NT2/D1 (cell line): ENCODE results near the gene ARL6IP4.
A peak's percentile ranks its signal among the peaks of the same experiment; 100 is the strongest.

Experiments used
- DNase-seq: peaks from one replicate; pipeline ENCODE4 v3.0.0-alpha.2; 2011; ENCODE audit warnings: low read depth, low spot score
- H3K27me3 ChIP-seq: 2 replicates; pipeline ENCODE4 v1.6.0; 2011; ENCODE audit warnings: mild to moderate bottlenecking; ENCODE audit not compliant: insufficient read length, insufficient read depth
- H3K36me3 ChIP-seq: 2 replicates; pipeline ENCODE4 v1.6.1; 2011; ENCODE audit warnings: mild to moderate bottlenecking, low read length, mixed read lengths; ENCODE audit not compliant: insufficient read depth, insufficient read length
- H3K4me1 ChIP-seq: 2 replicates; pipeline ENCODE4 v1.5.1; 2011; ENCODE audit not compliant: insufficient read depth, insufficient read length
- H3K4me3 ChIP-seq: 2 replicates; pipeline ENCODE4 v1.5.1; 2011; ENCODE audit warnings: low read depth; ENCODE audit not compliant: insufficient read length
- H3K9ac ChIP-seq: 2 replicates; pipeline ENCODE4 v1.6.0; 2011; ENCODE audit warnings: low read depth; ENCODE audit not compliant: insufficient read length
- H3K9me3 ChIP-seq: 2 replicates; pipeline ENCODE4 v1.5.1; 2011; ENCODE audit warnings: mild to moderate bottlenecking, low read length; ENCODE audit not compliant: insufficient read depth
- SUZ12 ChIP-seq: IDR thresholded peaks from 2 replicates; pipeline ENCODE4 v1.6.1; 2011; ENCODE audit not compliant: insufficient read length, insufficient read depth; ENCODE audit errors: extremely low read depth
- YY1 ChIP-seq: IDR thresholded peaks from 2 replicates; pipeline ENCODE4 v1.6.1; 2011; ENCODE audit not compliant: insufficient read length, insufficient read depth
- ZNF274 ChIP-seq: IDR thresholded peaks from 2 replicates; pipeline ENCODE4 v1.6.1; 2011; ENCODE audit warnings: mild to moderate bottlenecking, low read depth, low read length

Gene ARL6IP4

GRCh38 chr12:122976648-122976975, 3.9 kb upstream of the ARL6IP4 start:
- H3K4me1 ChIP-seq = peaks cover 10% of the 10 kb centered on the region
- TF ChIP-seq ZNF274 (no peak), YY1 (no peak), SUZ12 (no peak)
- H3K4me3 ChIP-seq = no peak overlapping the region
- H3K9me3 ChIP-seq = no peaks in the 10 kb centered on the region
- H3K9ac ChIP-seq = peak overlapping the region; percentile 23
- peaks cover 31% of the 10 kb centered on the region for H3K36me3 ChIP-seq
- DNase-seq = no peak
- no peaks in the 10 kb centered on the region for H3K27me3 ChIP-seq

GRCh38 chr12:122977153-122977552, 3.3 kb upstream of the ARL6IP4 start:
- H3K4me3 ChIP-seq = no peak overlapping the region
- no peaks in the 10 kb centered on the region for H3K27me3 ChIP-seq
- H3K36me3 ChIP-seq = peaks cover 36% of the 10 kb centered on the region
- TF ChIP-seq ZNF274 (no peak), YY1 (no peak), SUZ12 (no peak)
- no peak for DNase-seq
- no peaks in the 10 kb centered on the region for H3K9me3 ChIP-seq
- H3K9ac ChIP-seq = peak overlapping the region; percentile 23
- peaks cover 15% of the 10 kb centered on the region for H3K4me1 ChIP-seq

- H3K36me3 ChIP-seq = peaks cover 43% of the 10 kb centered on the region
- no peak for DNase-seq
- no peak overlapping the region for H3K9ac ChIP-seq
- peaks cover 20% of the 10 kb centered on the region for H3K4me1 ChIP-seq
- TF ChIP-seq SUZ12 (no peak), ZNF274 (no peak), YY1 (no peak)
- no peak overlapping the region for H3K4me3 ChIP-seq
- no peaks in the 10 kb centered on the region for H3K27me3 ChIP-seq
- no peaks in the 10 kb centered on the region for H3K9me3 ChIP-seq
These were observed 2.7 kb upstream of the ARL6IP4 start for GRCh38 chr12:122977655-122978392.

GRCh38 chr12:122978507-122978955, 1.9 kb upstream of the ARL6IP4 start:
- TF ChIP-seq ZNF274 (no peak), YY1 (no peak), SUZ12 (no peak)
- Histone ChIP-seq H3K36me3 (peaks cover 50% of the 10 kb centered on the region), H3K9me3 (no peaks in the 10 kb centered on the region), H3K4me1 (peaks cover 24% of the 10 kb centered on the region), H3K9ac (peak overlapping the region; percentile 27), H3K27me3 (no peaks in the 10 kb centered on the region), H3K4me3 (no peak overlapping the region)
- DNase-seq = no peak

- Histone ChIP-seq H3K9ac (peak overlapping the region; percentile 97), H3K4me1 (peaks cover 29% of the 10 kb centered on the region), H3K36me3 (peaks cover 56% of the 10 kb centered on the region), H3K4me3 (peak overlapping the region; percentile 13), H3K27me3 (no peaks in the 10 kb centered on the region), H3K9me3 (no peaks in the 10 kb centered on the region)
- TF ChIP-seq ZNF274 (no peak), YY1 (no peak), SUZ12 (no peak)
- no peak for DNase-seq
These were observed 1.2 kb upstream of the ARL6IP4 start for GRCh38 chr12:122979001-122979907.

GRCh38 chr12:122979908-122980182, 636 bp upstream of the ARL6IP4 start:
- no peak for TF ChIP-seq ZNF274
- no peak for TF ChIP-seq SUZ12
- TF ChIP-seq YY1 = no peak
- H3K27me3 ChIP-seq = no peaks in the 10 kb centered on the region
- H3K4me1 ChIP-seq = peaks cover 32% of the 10 kb centered on the region
- H3K9ac ChIP-seq = peak overlapping the region; percentile 97
- H3K9me3 ChIP-seq = no peaks in the 10 kb centered on the region
- H3K4me3 ChIP-seq = peak overlapping the region; percentile 94
- peaks cover 62% of the 10 kb centered on the region for H3K36me3 ChIP-seq
- DNase-seq = no peak

GRCh38 chr12:122981036-122981471, 573 bp downstream of the ARL6IP4 start:
- no peak for DNase-seq
- peak overlapping the region; percentile 94 for H3K4me3 ChIP-seq
- no peaks in the 10 kb centered on the region for H3K27me3 ChIP-seq

More at GRCh38 chr12:122981036-122981471, 573 bp downstream of the ARL6IP4 start:
- Histone ChIP-seq H3K9me3 (no peaks in the 10 kb centered on the region), H3K4me1 (peaks cover 29% of the 10 kb centered on the region), H3K36me3 (peaks cover 74% of the 10 kb centered on the region), H3K9ac (peak overlapping the region; percentile 97)
- TF ChIP-seq SUZ12 = no peak
- no peak for TF ChIP-seq YY1
- no peak for TF ChIP-seq ZNF274
